ENCODE measurements around the gene C1orf174. TPM values are rescaled to one million over a fixed set of nuclear protein-coding genes. Genes with fewer than 3 reads are reported as not detected.

Gene C1orf174
- polyA plus RNA-seq, 3 donors = 19.1 to 46.0 (median 21.3) TPM

GRCh38 chr1:3914911-3915310, 14.8 kb upstream of the C1orf174 start:
- H3K4me1 Mint-ChIP-seq = peaks cover 2% of the 10 kb centered on the region
- H3K9me3 Mint-ChIP-seq = peaks cover 0 to 6% (median 2%) of the 10 kb centered on the region in 7 donors
- Histone ChIP-seq H4K20me1 (ENCODE audit: insufficient read depth, low read length) (no peaks in the 10 kb centered on the region), H3K4me3 (replicated peaks in 1 of 3; ENCODE audit: low read depth in 2 of 3, low read length in 3 of 3) (no peak overlapping the region), H3K36me3 (replicated peaks in 1 of 2; ENCODE audit: control insufficient read depth in 1 of 2, insufficient read depth in 2 of 2, low read length in 2 of 2) (no peaks in the 10 kb centered on the region), H3K27me3 (ENCODE audit: control insufficient read depth in 2 of 2, insufficient read depth in 2 of 2, low read length in 2 of 2) (peaks cover 0 to 11% of the 10 kb centered on the region in 2 donors), H3K79me2 (ENCODE audit: insufficient read depth, low read length) (no peaks in the 10 kb centered on the region), H3K9ac (ENCODE audit: insufficient read depth, low read length, poor library complexity, severe bottlenecking) (no peak overlapping the region), H3K27ac (ENCODE audit: low read depth in 1 of 2, low read length in 2 of 2) (no peak overlapping the region), H2AFZ (ENCODE audit: insufficient read depth, low read depth, low read length, poor library complexity, severe bottlenecking) (no peak overlapping the region), H3K4me1 (ENCODE audit: control insufficient read depth in 1 of 2, insufficient read depth in 2 of 2, low read length in 2 of 2) (no peaks in the 10 kb centered on the region), H3K4me2 (replicated peaks; ENCODE audit: extremely low read depth, low read length, poor library complexity, severe bottlenecking) (no peak overlapping the region), H3K9me3 (replicated peaks in 1 of 2; ENCODE audit: control insufficient read depth in 1 of 2, insufficient read depth in 1 of 2, low read length in 2 of 2) (no peaks in the 10 kb centered on the region)
- intact Hi-C loops (cut with micrococcal nuclease) = loop anchor here in 1 of 2 donors (10.0 kb wide), 1 partner anchor 1830 kb away; no protein-coding TSS in a partner anchor
- no peak overlapping the region for H3K4me3 Mint-ChIP-seq
- TF ChIP-seq CTCF (IDR thresholded peaks at IDR 0.05) = no peak
- DNase-seq = no peak
- 93% methylated on average over 8 of the region's 14 CpGs for WGBS (ENCODE audit: insufficient coverage)
- peaks cover 22 to 33% (median 33%) of the 10 kb centered on the region in 3 donors for H3K27me3 Mint-ChIP-seq (ENCODE audit: low read depth in 3 of 3)
- no peaks in the 10 kb centered on the region for H3K36me3 Mint-ChIP-seq
- no peak overlapping the region for H3K27ac Mint-ChIP-seq

- peaks cover 0 to 11% of the 10 kb centered on the region in 2 donors for H3K27me3 ChIP-seq (ENCODE audit: control insufficient read depth in 2 of 2, insufficient read depth in 2 of 2, low read length in 2 of 2)
- no peaks in the 10 kb centered on the region for H3K36me3 ChIP-seq (replicated peaks in 1 of 2; ENCODE audit: control insufficient read depth in 1 of 2, insufficient read depth in 2 of 2, low read length in 2 of 2)
- peaks cover 27 to 37% (median 32%) of the 10 kb centered on the region in 3 donors for H3K27me3 Mint-ChIP-seq (ENCODE audit: low read depth in 3 of 3)
- TF ChIP-seq CTCF (IDR thresholded peaks at IDR 0.05) = no peak
- H3K27ac ChIP-seq (ENCODE audit: low read depth in 1 of 2, low read length in 2 of 2) = no peak overlapping the region
- intact Hi-C loops (cut with micrococcal nuclease) = loop anchor here in 1 of 2 donors (10.0 kb wide), 1 partner anchor 1830 kb away; no protein-coding TSS in a partner anchor
- H3K4me1 Mint-ChIP-seq = peaks cover 2% of the 10 kb centered on the region
- no peak for DNase-seq
- no peak overlapping the region for H3K27ac Mint-ChIP-seq
- WGBS (ENCODE audit: insufficient coverage) = 95% methylated on average over 20 of the region's 21 CpGs
- H3K4me2 ChIP-seq (replicated peaks; ENCODE audit: extremely low read depth, low read length, poor library complexity, severe bottlenecking) = no peak overlapping the region
- H3K4me1 ChIP-seq (ENCODE audit: control insufficient read depth in 1 of 2, insufficient read depth in 2 of 2, low read length in 2 of 2) = no peaks in the 10 kb centered on the region
- peak overlapping the region in 1 of 2 donors; percentile 16 for H3K4me3 Mint-ChIP-seq
- H3K9me3 ChIP-seq (replicated peaks in 1 of 2; ENCODE audit: control insufficient read depth in 1 of 2, insufficient read depth in 1 of 2, low read length in 2 of 2) = no peaks in the 10 kb centered on the region
- no peak overlapping the region for H2AFZ ChIP-seq (ENCODE audit: insufficient read depth, low read depth, low read length, poor library complexity, severe bottlenecking)
- H3K36me3 Mint-ChIP-seq = no peaks in the 10 kb centered on the region
- H3K4me3 ChIP-seq (replicated peaks in 1 of 3; ENCODE audit: low read depth in 2 of 3, low read length in 3 of 3) = no peak overlapping the region
- no peaks in the 10 kb centered on the region for H3K79me2 ChIP-seq (ENCODE audit: insufficient read depth, low read length)
- H3K9me3 Mint-ChIP-seq = peaks cover 0 to 6% (median 2%) of the 10 kb centered on the region in 7 donors
- H4K20me1 ChIP-seq (ENCODE audit: insufficient read depth, low read length) = no peaks in the 10 kb centered on the region
- no peak overlapping the region for H3K9ac ChIP-seq (ENCODE audit: insufficient read depth, low read length, poor library complexity, severe bottlenecking)
These were observed 14.3 kb upstream of the C1orf174 start for GRCh38 chr1:3914331-3914851.
